OCI-LY7 (cell line): ENCODE data around the gene TGFBR3.

Experiments
- EZH2phosphoT487 ChIP-seq: fragments of 200-600 bp; sonication (generic); IDR thresholded peaks from 2 replicates; pipeline ENCODE4 v1.6.1; 2018; ENCODE audit warnings: low read depth, borderline replicate concordance, mild to moderate bottlenecking, mixed run types, antibody characterized with exemption, low read length, moderate library complexity, mixed read lengths
- TF ChIP-seq, protein P1 (sequence below): fragments of 200-600 bp; sonication (generic); conservative IDR thresholded peaks from 2 replicates; pipeline ENCODE4 v1.5.1; 2014; ENCODE audit warnings: mild to moderate bottlenecking, antibody characterized with exemption, low read length, moderate library complexity, mixed read lengths

DNA sequence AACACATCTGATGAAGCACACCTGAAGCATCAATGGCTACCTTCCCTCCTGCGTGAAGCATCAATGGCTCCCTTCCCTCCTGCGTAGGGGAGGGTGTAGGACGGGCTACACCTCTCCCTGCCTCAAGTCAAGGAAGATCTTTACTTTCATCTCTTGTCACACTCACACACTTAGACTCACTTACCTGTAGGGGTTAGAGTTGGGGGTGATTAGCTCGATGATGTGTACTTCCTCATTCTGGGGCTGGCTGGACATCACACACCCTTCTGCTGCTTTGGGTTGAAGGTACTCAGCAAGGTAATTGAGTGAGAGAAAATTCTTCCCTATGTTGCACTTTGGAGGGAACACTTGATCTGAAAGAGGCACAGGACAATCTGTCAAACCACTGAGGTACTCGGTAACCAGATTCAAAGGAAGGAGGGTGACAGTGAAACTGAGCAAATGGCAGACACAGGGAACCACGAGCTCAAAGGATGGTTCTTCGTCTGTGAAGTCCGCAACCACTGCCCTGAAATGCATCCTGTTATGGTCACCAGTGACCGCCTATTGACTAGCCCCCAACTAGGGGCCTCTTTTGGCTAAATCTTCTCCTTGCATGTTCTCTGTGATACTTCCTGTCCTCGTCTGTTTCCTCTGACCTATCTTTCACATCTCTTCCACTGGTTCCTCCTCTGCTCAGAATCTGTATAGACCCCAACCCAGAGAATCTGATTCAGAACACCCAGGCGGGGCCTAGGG, 156.2 kb downstream of the TGFBR3 start:
- TF ChIP-seq, protein P1, sequence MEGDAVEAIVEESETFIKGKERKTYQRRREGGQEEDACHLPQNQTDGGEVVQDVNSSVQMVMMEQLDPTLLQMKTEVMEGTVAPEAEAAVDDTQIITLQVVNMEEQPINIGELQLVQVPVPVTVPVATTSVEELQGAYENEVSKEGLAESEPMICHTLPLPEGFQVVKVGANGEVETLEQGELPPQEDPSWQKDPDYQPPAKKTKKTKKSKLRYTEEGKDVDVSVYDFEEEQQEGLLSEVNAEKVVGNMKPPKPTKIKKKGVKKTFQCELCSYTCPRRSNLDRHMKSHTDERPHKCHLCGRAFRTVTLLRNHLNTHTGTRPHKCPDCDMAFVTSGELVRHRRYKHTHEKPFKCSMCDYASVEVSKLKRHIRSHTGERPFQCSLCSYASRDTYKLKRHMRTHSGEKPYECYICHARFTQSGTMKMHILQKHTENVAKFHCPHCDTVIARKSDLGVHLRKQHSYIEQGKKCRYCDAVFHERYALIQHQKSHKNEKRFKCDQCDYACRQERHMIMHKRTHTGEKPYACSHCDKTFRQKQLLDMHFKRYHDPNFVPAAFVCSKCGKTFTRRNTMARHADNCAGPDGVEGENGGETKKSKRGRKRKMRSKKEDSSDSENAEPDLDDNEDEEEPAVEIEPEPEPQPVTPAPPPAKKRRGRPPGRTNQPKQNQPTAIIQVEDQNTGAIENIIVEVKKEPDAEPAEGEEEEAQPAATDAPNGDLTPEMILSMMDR: no peak
- TF ChIP-seq EZH2phosphoT487: no peak
